Fibroblast of peridontal ligament (primary cell): ENCODE measurements around the gene XKR8.

ENCODE experiments used
- DNase-seq: peaks from one replicate; pipeline ENCODE4 v3.0.0-alpha.2; 2010; ENCODE audit errors: extremely low read depth

The XKR8 gene

GRCh38 chr1:27959792-27960603 is at the start of gene XKR8:
TSS of gene XKR8 (plus strand) at chr1:27959973. CDS start at chr1:27960070, 97 bp downstream.
- peak; percentile 60 for DNase-seq

GRCh38 chr1:27912429-27912828 is 47.3 kb upstream of the XKR8 start:
- no peak for DNase-seq

DNA sequence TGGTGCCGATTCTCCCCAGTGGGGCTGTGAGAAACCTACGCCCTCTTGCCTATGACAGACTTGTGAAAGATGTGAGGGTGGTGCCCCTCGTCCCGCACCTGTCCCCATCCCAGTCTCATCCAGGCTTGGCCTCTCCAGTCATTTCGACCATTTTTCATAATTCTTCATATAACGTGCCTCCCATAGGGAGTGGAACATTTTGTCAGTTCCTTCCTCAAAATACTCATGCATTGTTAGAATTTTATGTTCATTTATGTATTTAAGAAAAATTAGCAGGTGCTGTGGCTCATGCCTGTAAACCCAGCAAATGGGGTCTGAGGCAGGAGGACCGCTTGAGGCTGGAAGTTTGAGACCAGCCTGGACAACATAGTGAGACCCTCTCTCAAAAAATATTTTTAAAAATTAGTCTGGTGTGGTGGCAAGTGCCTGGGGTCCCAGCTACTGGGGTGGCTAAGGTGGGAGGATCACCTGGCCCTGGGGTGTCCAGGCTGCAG is 44.6 kb upstream of the XKR8 start:
- no peak for DNase-seq

DNA sequence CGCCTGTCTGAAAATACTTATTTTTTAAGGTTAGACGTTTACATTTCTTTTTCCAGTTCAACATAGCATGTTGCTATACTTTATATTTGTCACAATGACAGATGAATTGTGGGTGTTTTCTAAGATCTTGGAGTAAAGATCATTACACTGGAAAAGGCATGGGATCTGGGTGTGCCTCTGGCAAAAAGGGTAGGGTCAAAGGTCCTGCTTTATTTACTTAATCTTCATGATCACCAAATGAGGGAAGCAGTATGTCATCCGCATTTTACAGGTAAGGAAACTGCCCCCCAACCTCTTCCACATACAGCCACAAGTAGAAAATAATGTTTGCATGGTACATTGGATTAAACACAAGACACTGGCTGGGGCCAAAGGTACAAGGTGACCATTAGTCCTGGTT is 37.5 kb upstream of the XKR8 start:
- DNase-seq: no peak

DNA sequence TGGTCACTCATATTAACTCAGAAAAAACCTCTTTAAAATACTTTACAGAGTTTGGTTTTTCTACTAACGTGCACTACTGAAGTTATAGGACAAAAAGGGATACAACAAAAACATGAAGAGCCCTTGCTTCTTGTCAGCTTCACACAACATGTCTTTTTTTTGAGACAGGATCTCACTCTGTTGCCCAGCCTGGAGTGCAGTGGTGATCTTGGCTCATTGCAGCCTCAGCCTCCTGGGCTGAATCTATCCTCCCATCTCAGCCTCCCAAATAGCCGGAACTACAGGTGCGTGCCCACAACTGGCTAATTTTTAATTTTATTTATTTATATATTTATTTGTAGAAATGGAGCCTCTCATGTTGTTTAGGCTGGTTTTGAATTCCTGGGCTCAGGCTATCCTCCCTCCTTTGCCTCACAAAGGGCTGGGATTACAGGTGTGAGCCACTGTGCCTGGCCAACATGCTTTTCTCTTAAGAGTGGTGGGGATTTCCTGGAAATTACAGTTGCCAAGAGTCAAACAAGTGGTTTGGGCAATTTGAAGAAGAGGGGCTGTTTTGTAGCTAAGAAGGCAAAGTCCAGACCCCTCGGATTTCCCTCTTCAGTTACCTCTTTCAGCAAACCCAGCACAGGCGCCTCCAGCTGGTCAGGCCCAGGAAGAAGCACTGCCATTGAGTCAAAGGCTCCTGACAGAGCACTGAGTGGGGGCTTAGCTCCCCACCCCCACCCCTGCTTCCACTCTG is 31.4 kb upstream of the XKR8 start:
- no peak for DNase-seq

- DNase-seq: no peak
These were observed 28.6 kb upstream of the XKR8 start for GRCh38 chr1:27931184-27931583.

DNA sequence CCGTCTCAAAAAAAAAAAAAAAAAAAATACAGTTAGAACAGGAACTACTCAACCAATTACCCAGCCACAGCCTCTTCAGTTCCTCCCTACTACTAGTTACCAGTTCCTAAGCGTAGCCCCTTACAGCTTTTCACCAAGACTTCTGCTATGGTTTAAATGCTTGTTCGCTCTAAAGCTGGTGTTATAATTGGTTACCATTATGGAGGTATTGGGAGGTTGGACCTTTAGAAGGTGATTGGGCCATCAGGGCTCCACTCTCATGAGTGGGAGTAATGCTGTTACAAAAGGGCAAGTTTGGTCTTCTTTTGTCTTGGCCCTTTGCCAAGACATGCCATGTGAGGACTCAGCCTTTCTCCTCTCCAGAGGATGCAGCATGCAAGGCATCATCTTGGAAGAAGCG is 28.0 kb upstream of the XKR8 start:
- no peak for DNase-seq

DNA sequence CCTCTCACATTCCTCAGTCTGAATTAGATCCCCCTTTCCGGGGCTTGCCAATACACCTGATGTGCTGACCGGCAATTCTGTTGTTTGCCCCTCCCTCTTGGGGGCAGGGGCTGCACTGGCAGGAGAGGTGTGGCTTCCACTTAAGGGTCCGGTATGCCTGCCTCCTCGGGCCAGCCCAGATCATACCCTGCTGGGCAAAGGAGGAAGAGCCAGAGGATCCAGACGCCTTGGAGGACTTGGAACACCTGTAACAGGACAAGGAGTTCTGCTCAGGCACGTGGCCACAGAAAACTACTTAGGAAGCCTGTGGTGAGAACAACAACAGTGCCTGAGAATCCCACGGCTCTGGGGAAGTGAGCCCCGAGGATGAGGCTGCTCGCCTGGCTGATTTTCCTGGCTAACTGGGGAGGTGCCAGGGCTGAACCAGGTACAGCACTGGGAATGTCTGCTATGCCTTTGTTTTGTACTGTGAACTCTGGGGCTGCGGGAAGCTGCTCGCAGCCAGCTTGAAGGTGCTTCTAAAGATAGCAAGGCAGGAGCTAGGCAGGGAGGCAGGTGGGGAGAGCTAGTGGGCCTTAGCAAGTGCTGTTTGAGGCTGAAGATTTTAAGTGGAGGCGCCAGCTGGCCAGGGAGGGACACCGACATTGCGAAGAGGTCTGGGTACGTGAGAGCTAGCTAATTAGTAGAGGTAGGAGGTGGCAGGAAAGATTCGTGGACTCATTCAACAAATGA is 24.8 kb upstream of the XKR8 start, which contains the start of gene SMPDL3B:
TSS of gene SMPDL3B (plus strand) at position 183 of the 732 bp plus-strand sequence. CDS start at position 367, 184 bp downstream.
- no peak for DNase-seq

DNA sequence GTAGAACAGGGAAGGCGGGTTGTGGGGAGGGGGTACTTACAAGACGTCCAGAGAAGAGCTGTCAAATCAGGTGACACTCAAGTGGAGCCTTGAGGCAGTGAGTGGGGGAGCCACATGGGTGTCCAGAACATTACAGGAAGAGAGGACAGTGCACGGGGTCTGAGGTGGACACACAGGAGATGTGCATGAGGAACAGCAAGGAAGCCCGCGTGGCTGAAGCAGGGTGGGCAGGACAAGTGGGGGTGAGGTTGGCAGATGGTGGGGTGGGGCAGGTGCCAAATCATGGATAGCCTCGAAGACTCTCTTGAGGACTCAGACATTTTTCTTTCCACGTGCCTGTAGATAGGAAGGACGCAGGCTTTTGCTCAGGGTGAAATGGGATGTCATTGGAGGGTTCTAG is 24.1 kb upstream of the XKR8 start:
- no peak for DNase-seq

DNA sequence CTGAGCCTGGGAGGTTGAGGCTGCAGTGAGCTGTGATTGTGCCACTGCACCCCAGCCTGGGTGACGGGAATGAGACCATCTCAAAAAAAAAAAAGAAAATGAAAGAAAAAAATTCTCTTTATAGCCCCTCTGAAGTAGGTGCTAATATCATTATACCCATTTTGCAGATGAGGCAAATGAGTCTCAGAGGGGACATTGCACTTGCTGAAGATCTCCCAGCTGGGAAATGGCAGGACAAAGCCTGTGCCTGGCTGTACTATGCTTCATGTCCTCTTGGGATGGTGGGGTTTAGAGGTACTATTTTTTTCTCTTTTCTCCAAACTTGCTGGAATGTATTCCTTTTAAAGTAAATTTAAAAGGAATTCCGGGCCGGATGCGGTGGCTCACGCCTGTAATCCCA is 23.4 kb upstream of the XKR8 start:
- DNase-seq: no peak

GRCh38 chr1:27937524-27937836 is 22.3 kb upstream of the XKR8 start:
- no peak for DNase-seq

GRCh38 chr1:27938488-27938887 is 21.3 kb upstream of the XKR8 start:
- DNase-seq: no peak

- DNase-seq: no peak
These were observed 19.5 kb upstream of the XKR8 start for GRCh38 chr1:27940297-27940696.

- DNase-seq: no peak
These were observed 18.8 kb upstream of the XKR8 start for GRCh38 chr1:27940870-27941560.

GRCh38 chr1:27941671-27942540 is 17.9 kb upstream of the XKR8 start:
- no peak for DNase-seq

- DNase-seq: no peak
These were observed 14.8 kb upstream of the XKR8 start for GRCh38 chr1:27945020-27945419.

DNA sequence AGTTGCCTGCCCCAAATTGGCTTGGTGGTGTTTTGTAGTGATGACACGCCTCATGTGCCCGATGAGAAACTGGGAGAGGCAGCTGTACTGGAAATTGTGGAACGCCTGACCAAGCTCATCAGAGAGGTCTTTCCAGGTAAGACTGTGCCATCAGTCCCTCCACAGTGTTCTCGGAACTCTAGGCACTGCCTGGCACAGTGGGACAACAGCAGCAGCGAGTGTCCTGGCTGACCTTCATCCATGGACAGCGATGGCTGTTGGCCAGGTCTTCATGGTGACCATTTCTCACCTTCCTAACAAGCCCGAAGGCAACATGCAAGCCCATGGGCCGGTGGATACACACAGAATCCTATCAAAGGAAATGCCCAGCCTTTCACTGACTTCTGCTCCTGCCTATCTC is 10.7 kb upstream of the XKR8 start:
- DNase-seq: no peak

DNA sequence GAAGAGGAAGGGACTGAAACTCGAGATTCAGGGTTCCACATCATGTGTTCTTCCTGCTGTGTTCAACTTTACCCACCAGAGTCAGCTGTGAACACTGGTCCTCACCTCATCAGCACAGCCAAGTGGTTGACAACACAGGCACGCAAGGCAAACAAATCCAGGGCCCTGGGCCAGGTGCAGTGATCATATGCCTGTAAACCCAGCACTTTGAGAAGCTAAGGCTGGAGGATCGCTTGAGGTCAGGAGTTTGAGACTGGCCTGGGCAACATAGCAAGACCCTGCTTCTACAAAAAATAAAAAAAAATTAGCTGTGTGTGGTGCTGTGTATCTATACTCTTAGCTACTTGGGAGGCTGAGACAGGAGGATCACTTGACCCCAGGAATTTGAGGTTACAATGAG is 8.4 kb upstream of the XKR8 start:
- DNase-seq: no peak

DNA sequence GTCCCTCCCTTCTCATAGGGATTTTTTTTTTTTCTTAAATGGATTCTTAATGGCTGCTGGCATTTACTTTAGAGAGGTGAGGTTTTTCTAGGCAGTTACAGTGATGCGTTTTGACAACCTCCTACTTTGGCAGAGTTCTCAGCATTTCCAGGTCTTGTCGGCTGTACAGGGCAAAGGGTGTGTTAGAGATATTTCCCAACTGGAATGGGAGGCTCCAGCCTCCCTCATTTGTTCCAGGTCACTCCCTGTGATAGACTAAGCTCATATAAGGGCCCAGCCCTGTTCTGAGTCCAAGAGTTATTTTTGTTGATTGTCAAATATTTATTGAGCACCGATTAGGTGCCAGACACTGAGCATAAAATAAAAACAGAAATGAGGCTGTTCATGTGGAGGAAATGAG is 7.6 kb upstream of the XKR8 start:
- no peak for DNase-seq

GRCh38 chr1:27954186-27954585 is 5.6 kb upstream of the XKR8 start:
- no peak for DNase-seq

- DNase-seq: no peak
These were observed 4.7 kb upstream of the XKR8 start for GRCh38 chr1:27955076-27955475.
